GM19099 (cell line): ENCODE measurements around the gene KRT1.

Source experiments
- POLR2A ChIP-seq: IDR thresholded peaks from 3 replicates; pipeline ENCODE4 v1.6.1; 2011; ENCODE audit warnings: low read depth; ENCODE audit not compliant: insufficient read length; ENCODE audit errors: extremely low read depth

KRT1 gene

GRCh38 chr12:52628111-52628507 lies 52.1 kb downstream of the KRT1 start:
- no peak for TF ChIP-seq POLR2A

- no peak for TF ChIP-seq POLR2A
These were observed 52.7 kb downstream of the KRT1 start for GRCh38 chr12:52627395-52628110.
